Lower leg skin (tissue), 3 donors: ENCODE results near the gene B3GNT5.

Experiments
- CTCF ChIP-seq, 3 donors: fragments of 450-650 bp; IDR thresholded peaks; one replicate each; pipeline ENCODE4 v1.5.1; 2016; ENCODE audit warnings: antibody characterized with exemption in 3 of 3, mild to moderate bottlenecking in 3 of 3, moderate library complexity in 2 of 3
- POLR2A ChIP-seq, 2 donors: fragments of 450-650 bp; IDR thresholded peaks; one replicate each; pipeline ENCODE4 v1.6.1; 2016 to 2017; ENCODE audit warnings: antibody characterized with exemption in 2 of 2, mild to moderate bottlenecking in 1 of 2, moderate library complexity in 1 of 2

- no peak for TF ChIP-seq CTCF (IDR thresholded peaks at IDR 0.05)
- TF ChIP-seq POLR2A (IDR thresholded peaks at IDR 0.05): no peak
Measured at GRCh38 chr3:183308751-183309150, 55.7 kb downstream of the B3GNT5 start.
